ENCODE measurements around the gene ERAS.

The ERAS gene

GRCh38 chrX:48826135-48826875 is at the start of gene ERAS:
Gene ERAS (plus strand): TSS chrX:48826513. CDS start chrX:48829124, 2,611 bp downstream.
- no peak for DNase-seq

- DNase-seq = no peak
These were observed 49.4 kb upstream of the ERAS start for GRCh38 chrX:48776818-48777439.

- DNase-seq = no peak
These were observed 46.9 kb upstream of the ERAS start for GRCh38 chrX:48779399-48779798.

GRCh38 chrX:48781705-48782104 is 44.6 kb upstream of the ERAS start:
- DNase-seq = no peak

GRCh38 chrX:48782216-48782615 is 44.1 kb upstream of the ERAS start:
- DNase-seq = no peak

- DNase-seq = no peak
These were observed 43.5 kb upstream of the ERAS start for GRCh38 chrX:48782795-48783194.

GRCh38 chrX:48784726-48785125 is 41.6 kb upstream of the ERAS start:
- DNase-seq = no peak

- DNase-seq = no peak
These were observed 41.1 kb upstream of the ERAS start for GRCh38 chrX:48785186-48785539.

GRCh38 chrX:48785540-48786214 is 40.6 kb upstream of the ERAS start:
- DNase-seq = no peak

GRCh38 chrX:48786341-48786800 is 39.9 kb upstream of the ERAS start, which contains the start of gene GATA1:
Gene GATA1 (plus strand): TSS chrX:48786590. CDS start chrX:48791110, 4,520 bp downstream.
- no peak for DNase-seq

GRCh38 chrX:48786825-48787504 is 39.3 kb upstream of the ERAS start:
- no peak for DNase-seq

GRCh38 chrX:48787505-48788443 is 38.5 kb upstream of the ERAS start:
- DNase-seq = no peak

GRCh38 chrX:48789366-48790220 is 36.7 kb upstream of the ERAS start:
- no peak for DNase-seq

- no peak for DNase-seq
These were observed 35.8 kb upstream of the ERAS start for GRCh38 chrX:48790477-48790876.

GRCh38 chrX:48791063-48791820 is 35.1 kb upstream of the ERAS start:
- DNase-seq = no peak

- DNase-seq = no peak
These were observed 34.1 kb upstream of the ERAS start for GRCh38 chrX:48792219-48792618.

GRCh38 chrX:48793935-48794334 is 32.4 kb upstream of the ERAS start:
- no peak for DNase-seq

GRCh38 chrX:48794340-48794910 is 31.9 kb upstream of the ERAS start:
- no peak for DNase-seq

- DNase-seq = no peak
These were observed 31.3 kb upstream of the ERAS start for GRCh38 chrX:48794911-48795515.

- no peak for DNase-seq
These were observed 28.0 kb upstream of the ERAS start for GRCh38 chrX:48798318-48798717.

Data from DMS153 (cell line).